NT2/D1 (cell line): Measurements from ENCODE around the gene LRRC45.

Source experiments
- DNase-seq: peaks from one replicate; pipeline ENCODE4 v3.0.0-alpha.2; 2011; ENCODE audit warnings: low read depth, low spot score
- H3K27me3 ChIP-seq: 2 replicates; pipeline ENCODE4 v1.6.0; 2011; ENCODE audit warnings: mild to moderate bottlenecking; ENCODE audit not compliant: insufficient read length, insufficient read depth
- H3K36me3 ChIP-seq: 2 replicates; pipeline ENCODE4 v1.6.1; 2011; ENCODE audit warnings: mild to moderate bottlenecking, low read length, mixed read lengths; ENCODE audit not compliant: insufficient read depth, insufficient read length
- H3K4me1 ChIP-seq: 2 replicates; pipeline ENCODE4 v1.5.1; 2011; ENCODE audit not compliant: insufficient read depth, insufficient read length
- H3K4me3 ChIP-seq: 2 replicates; pipeline ENCODE4 v1.5.1; 2011; ENCODE audit warnings: low read depth; ENCODE audit not compliant: insufficient read length
- H3K9ac ChIP-seq: 2 replicates; pipeline ENCODE4 v1.6.0; 2011; ENCODE audit warnings: low read depth; ENCODE audit not compliant: insufficient read length
- H3K9me3 ChIP-seq: 2 replicates; pipeline ENCODE4 v1.5.1; 2011; ENCODE audit warnings: mild to moderate bottlenecking, low read length; ENCODE audit not compliant: insufficient read depth
- SUZ12 ChIP-seq: IDR thresholded peaks from 2 replicates; pipeline ENCODE4 v1.6.1; 2011; ENCODE audit not compliant: insufficient read length, insufficient read depth; ENCODE audit errors: extremely low read depth
- YY1 ChIP-seq: IDR thresholded peaks from 2 replicates; pipeline ENCODE4 v1.6.1; 2011; ENCODE audit not compliant: insufficient read length, insufficient read depth
- ZNF274 ChIP-seq: IDR thresholded peaks from 2 replicates; pipeline ENCODE4 v1.6.1; 2011; ENCODE audit warnings: mild to moderate bottlenecking, low read depth, low read length

LRRC45 gene

DNA sequence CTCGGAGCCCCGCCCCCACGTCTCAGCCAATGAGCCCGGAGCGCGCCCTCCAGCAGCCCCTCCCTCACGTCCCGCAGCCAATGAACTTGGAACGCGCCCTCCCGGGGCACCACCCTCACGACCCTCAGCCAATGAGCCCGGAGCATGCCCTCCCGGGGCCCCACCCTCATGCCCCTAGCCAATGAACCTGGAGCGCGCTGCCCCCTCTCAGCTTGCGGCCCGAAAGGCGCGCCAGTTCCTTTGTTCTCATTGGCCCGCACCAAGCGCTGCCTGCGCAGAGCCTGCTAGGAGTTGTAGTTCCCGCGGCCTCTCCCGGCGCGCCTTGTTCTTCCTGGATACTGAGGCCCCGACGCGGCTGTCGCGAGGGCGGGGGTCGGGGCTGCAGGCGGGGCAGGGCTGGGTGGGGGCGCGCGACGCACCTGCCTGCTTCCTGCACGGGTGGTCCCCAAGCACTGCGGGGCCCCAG lies at the start of gene LRRC45:
Gene LRRC45, plus strand, starts transcription at position 325 of the 466 bp plus-strand sequence. CDS start 339 bp downstream, outside the sequence.
- Histone ChIP-seq H3K9ac (peak within 1 kb of the TSS; percentile 96), H3K4me3 (peak within 1 kb of the TSS; percentile 94), H3K4me1 (peaks cover 26% of the 10 kb centered on the region), H3K27me3 (peaks cover 15% of the 10 kb centered on the region), H3K36me3 (peaks cover 38% of the 10 kb centered on the region), H3K9me3 (no peaks in the 10 kb centered on the region)
- TF ChIP-seq SUZ12 (no peak), YY1 (no peak), ZNF274 (no peak)
- peak; percentile 97 for DNase-seq

DNA sequence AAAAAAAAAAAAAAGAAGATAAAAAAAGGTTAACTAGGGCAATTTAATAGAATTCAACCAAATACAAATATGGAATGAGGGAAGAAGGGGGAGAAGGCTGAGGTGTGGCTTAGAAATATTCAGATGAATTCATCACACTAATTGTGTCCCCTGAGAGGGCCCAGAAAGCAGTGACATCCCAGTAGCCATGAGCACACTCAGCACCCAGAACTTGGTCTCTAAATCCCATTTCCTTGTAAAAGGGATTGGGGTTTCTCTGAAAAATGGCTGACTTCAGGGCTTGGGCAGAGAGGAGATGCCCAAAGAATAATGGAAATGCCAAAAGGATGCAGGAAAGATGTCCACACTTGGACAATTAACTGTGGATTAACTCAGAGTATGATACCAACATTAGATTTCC lies 49.7 kb upstream of the LRRC45 start:
- H3K9me3 ChIP-seq = peaks cover 22% of the 10 kb centered on the region; the same call in 1 of the 2 replicates
- TF ChIP-seq ZNF274 (no peak), SUZ12 (no peak), YY1 (no peak)
- H3K36me3 ChIP-seq = no peaks in the 10 kb centered on the region
- DNase-seq = no peak
- peaks cover 19% of the 10 kb centered on the region for H3K27me3 ChIP-seq
- peaks cover 5% of the 10 kb centered on the region for H3K4me1 ChIP-seq
- H3K4me3 ChIP-seq = no peak overlapping the region
- H3K9ac ChIP-seq = no peak overlapping the region

GRCh38 chr17:81976332-81977210 lies 46.5 kb upstream of the LRRC45 start:
- no peak for TF ChIP-seq YY1
- no peak for TF ChIP-seq ZNF274
- no peak for TF ChIP-seq SUZ12
- peak overlapping the region; percentile 89 for H3K4me3 ChIP-seq
- peaks cover 22% of the 10 kb centered on the region; the same call in 1 of the 2 replicates for H3K9me3 ChIP-seq
- DNase-seq = no peak
- H3K4me1 ChIP-seq = peaks cover 14% of the 10 kb centered on the region
- peaks cover 16% of the 10 kb centered on the region for H3K36me3 ChIP-seq
- peaks cover 15% of the 10 kb centered on the region for H3K27me3 ChIP-seq
- peak overlapping the region; percentile 94 for H3K9ac ChIP-seq

DNA sequence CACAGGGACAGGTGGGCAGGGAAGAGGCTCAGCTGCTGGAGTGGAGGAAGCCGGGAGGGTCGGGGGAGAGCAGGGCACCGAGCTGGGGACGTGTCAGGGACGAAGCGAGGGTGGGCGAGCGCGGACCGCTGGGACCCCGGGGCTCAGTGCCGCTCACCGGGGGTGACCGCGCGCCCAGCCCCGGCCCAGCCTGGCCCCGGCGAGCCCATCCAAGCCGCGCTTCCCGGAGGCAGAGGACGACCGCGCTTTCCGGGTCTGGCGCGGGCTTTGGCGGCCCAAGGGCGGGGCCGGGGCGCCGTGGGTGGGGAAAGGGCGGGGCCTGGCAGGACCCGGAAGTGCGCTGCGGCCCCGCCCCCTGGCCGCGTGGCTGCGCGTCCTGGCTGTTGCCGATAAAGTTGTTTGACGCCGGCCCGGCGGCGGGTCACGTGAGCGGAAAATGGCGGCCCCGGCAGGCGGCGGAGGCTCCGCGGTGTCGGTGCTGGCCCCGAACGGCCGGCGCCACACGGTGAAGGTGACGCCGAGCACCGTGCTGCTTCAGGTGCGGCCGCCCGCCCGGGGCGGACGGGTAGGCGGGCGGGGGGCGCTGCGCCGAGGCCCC lies 45.8 kb upstream of the LRRC45 start, which contains the start of gene ASPSCR1:
Gene ASPSCR1, plus strand, starts transcription at position 419 of the 598 bp plus-strand sequence. Its CDS starts 18 bp downstream, at position 437.
- Histone ChIP-seq H3K9me3 (peaks cover 19% of the 10 kb centered on the region; the same call in 1 of the 2 replicates), H3K36me3 (peaks cover 18% of the 10 kb centered on the region), H3K4me1 (peaks cover 14% of the 10 kb centered on the region), H3K27me3 (peaks cover 15% of the 10 kb centered on the region), H3K4me3 (peak within 1 kb of the TSS; percentile 89), H3K9ac (peak within 1 kb of the TSS; percentile 94)
- peak; percentile 82 for DNase-seq
- TF ChIP-seq SUZ12 (no peak), YY1 (peak; percentile 74)

GRCh38 chr17:81978524-81979298 lies 44.4 kb upstream of the LRRC45 start:
- no peak for TF ChIP-seq YY1
- no peak for TF ChIP-seq ZNF274
- TF ChIP-seq SUZ12 = no peak
- H3K36me3 ChIP-seq = peaks cover 26% of the 10 kb centered on the region
- H3K4me1 ChIP-seq = peaks cover 14% of the 10 kb centered on the region
- DNase-seq = no peak
- peak overlapping the region; percentile 75 for H3K9ac ChIP-seq
- H3K27me3 ChIP-seq = peaks cover 15% of the 10 kb centered on the region
- peaks cover 6% of the 10 kb centered on the region; the same call in 1 of the 2 replicates for H3K9me3 ChIP-seq
- H3K4me3 ChIP-seq = peak overlapping the region; percentile 25

GRCh38 chr17:81980122-81980521 lies 43.0 kb upstream of the LRRC45 start:
- no peak for DNase-seq
- H3K9me3 ChIP-seq = no peaks in the 10 kb centered on the region
- peaks cover 39% of the 10 kb centered on the region for H3K36me3 ChIP-seq
- H3K27me3 ChIP-seq = peaks cover 15% of the 10 kb centered on the region
- H3K9ac ChIP-seq = no peak overlapping the region
- TF ChIP-seq YY1 (no peak), ZNF274 (no peak), SUZ12 (no peak)
- no peak overlapping the region for H3K4me3 ChIP-seq
- peaks cover 17% of the 10 kb centered on the region for H3K4me1 ChIP-seq
